ENCODE measurements around the gene SH2D1B.
A peak's percentile ranks its signal among the peaks of the same experiment; 100 is the strongest.

Gene SH2D1B

DNA sequence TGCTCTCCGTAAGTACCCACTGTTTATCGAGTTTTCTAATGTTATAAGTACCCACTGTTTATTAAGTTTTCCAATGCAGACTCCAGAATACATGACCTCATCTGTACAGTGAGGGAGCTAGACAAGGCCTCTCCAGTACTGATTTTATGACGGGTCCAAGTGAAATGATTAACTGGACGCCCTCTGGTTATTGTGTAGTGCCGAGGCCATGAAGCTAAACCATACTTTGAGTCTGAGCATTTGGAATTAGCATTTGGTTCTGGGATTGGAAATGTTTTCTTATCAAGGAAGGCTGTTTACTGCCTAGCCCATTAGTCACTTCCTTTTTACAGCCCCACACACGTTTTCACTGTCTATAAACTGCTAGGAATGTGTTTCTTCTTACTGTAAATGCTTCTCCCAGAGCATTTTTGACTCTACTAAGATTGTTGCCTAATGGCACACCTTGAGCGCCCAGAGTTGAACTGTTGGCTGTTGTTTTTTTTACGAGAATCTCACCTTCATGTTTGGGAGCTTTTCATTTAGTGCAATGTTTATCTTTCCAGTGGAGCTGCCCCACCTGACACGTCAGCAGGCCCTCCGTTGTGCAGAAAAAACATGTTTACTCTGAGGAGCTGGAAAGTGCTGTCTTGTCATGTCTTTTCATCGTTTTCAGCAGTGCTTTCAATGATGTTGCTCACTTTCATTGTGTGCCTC, 62.2 kb downstream of the SH2D1B start:
- Mint-ChIP-seq H3K4me3 (no peak overlapping the region), H3K9me3 (no peaks in the 10 kb centered on the region)

DNA sequence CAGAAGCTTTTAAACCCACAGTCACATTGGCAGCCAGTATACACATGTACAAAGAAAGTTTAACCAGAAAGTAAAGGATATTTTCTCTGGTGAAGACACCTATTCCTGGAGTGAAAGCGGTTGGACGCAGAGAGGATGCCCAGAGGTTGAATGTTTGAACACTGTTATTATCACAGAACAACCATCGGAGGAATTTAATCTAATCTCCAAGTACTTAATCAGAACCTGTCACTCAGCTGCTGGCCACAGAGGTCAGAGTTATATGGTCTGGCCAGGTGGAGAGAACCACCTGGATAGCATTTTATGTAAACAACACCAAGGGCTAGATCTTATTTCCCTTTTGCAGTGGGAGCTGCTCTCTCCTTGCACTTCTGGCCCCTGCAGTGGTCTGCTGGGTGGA, 64.7 kb downstream of the SH2D1B start:
- peaks cover 13% of the 10 kb centered on the region for H3K27me3 Mint-ChIP-seq
- H3K4me1 Mint-ChIP-seq (ENCODE audit: low read depth): no peaks in the 10 kb centered on the region
- no peak overlapping the region for H3K4me3 Mint-ChIP-seq
- H3K9me3 Mint-ChIP-seq: no peaks in the 10 kb centered on the region
- H3K27ac Mint-ChIP-seq: no peak overlapping the region
- no peaks in the 10 kb centered on the region for H3K36me3 Mint-ChIP-seq (ENCODE audit: low read depth)

More for the DNA sequence above, 62.2 kb downstream of the SH2D1B start:
- peaks cover 4% of the 10 kb centered on the region for H3K27me3 Mint-ChIP-seq
- H3K36me3 Mint-ChIP-seq (ENCODE audit: low read depth): no peaks in the 10 kb centered on the region
- no peaks in the 10 kb centered on the region for H3K4me1 Mint-ChIP-seq (ENCODE audit: low read depth)
- H3K27ac Mint-ChIP-seq: peak overlapping the region; percentile 6

All from stimulated activated naive CD8-positive, alpha-beta T cell treated with anti-CD3 and anti-CD28 coated beads, Interleukin-15, Interleukin-2, amounts not matched to agents 100 ng/mL and 50 ng/mL, for 24 hours (primary cell).